Measurements from ENCODE around the gene DCAF8. TPM values are rescaled to one million over a fixed set of nuclear protein-coding genes. Genes with fewer than 3 reads are reported as not detected.

The DCAF8 gene
- total RNA-seq, 2 donors from 2014 or later = 103 to 121 TPM

DNA sequence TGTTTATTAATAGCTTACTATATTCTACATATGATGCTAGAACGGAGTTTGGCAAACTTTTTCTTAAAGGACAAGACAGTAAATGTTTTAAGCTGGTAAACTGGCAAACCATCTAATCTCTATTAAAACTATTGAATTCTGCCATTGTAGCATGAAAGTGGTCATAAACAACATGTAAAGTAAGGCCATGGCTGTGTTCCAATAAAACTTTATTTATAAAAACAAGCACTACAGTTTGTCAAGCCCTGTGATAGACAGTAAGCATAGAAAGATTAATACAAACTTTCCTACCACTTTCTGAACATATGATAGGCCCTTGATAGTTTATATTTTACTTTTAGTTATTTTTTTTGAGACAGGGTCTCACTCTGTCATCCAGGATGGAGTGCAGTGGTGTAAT lies 34.8 kb downstream of the DCAF8 start:
- Histone ChIP-seq H3K4me3 (no peak overlapping the region), H3K27ac (no peak overlapping the region), H3K27me3 (no peaks in the 10 kb centered on the region), H3K9me3 (no peaks in the 10 kb centered on the region), H3K4me1 (peaks cover 0 to 8% of the 10 kb centered on the region in 2 donors), H3K36me3 (peaks cover 98% of the 10 kb centered on the region)
- no peak for DNase-seq (ENCODE audit: low spot score)
- TF ChIP-seq, protein P1, sequence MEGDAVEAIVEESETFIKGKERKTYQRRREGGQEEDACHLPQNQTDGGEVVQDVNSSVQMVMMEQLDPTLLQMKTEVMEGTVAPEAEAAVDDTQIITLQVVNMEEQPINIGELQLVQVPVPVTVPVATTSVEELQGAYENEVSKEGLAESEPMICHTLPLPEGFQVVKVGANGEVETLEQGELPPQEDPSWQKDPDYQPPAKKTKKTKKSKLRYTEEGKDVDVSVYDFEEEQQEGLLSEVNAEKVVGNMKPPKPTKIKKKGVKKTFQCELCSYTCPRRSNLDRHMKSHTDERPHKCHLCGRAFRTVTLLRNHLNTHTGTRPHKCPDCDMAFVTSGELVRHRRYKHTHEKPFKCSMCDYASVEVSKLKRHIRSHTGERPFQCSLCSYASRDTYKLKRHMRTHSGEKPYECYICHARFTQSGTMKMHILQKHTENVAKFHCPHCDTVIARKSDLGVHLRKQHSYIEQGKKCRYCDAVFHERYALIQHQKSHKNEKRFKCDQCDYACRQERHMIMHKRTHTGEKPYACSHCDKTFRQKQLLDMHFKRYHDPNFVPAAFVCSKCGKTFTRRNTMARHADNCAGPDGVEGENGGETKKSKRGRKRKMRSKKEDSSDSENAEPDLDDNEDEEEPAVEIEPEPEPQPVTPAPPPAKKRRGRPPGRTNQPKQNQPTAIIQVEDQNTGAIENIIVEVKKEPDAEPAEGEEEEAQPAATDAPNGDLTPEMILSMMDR (IDR thresholded peaks at IDR 0.05) = no peak

GRCh38 chr1:160227034-160227433 lies 35.3 kb downstream of the DCAF8 start:
- H3K36me3 ChIP-seq = peaks cover 98% of the 10 kb centered on the region
- TF ChIP-seq, protein P1 (IDR thresholded peaks at IDR 0.05) = no peak

GRCh38 chr1:160226623-160227022 lies 35.7 kb downstream of the DCAF8 start:
- no peaks in the 10 kb centered on the region for H3K27me3 ChIP-seq
- TF ChIP-seq, protein P1 (IDR thresholded peaks at IDR 0.05) = no peak
- H3K4me1 ChIP-seq = peaks cover 0 to 8% of the 10 kb centered on the region in 2 donors
- H3K27ac ChIP-seq = no peak overlapping the region
- no peak overlapping the region for H3K4me3 ChIP-seq
- DNase-seq (ENCODE audit: low spot score) = no peak
- no peaks in the 10 kb centered on the region for H3K9me3 ChIP-seq
- peaks cover 97% of the 10 kb centered on the region for H3K36me3 ChIP-seq

More at GRCh38 chr1:160227034-160227433, 35.3 kb downstream of the DCAF8 start:
- no peak for DNase-seq (ENCODE audit: low spot score)
- H3K27ac ChIP-seq = no peak overlapping the region
- H3K27me3 ChIP-seq = no peaks in the 10 kb centered on the region
- H3K4me1 ChIP-seq = peaks cover 0 to 8% of the 10 kb centered on the region in 2 donors
- no peak overlapping the region for H3K4me3 ChIP-seq
- H3K9me3 ChIP-seq = no peaks in the 10 kb centered on the region

GRCh38 chr1:160225345-160225744 lies 37.0 kb downstream of the DCAF8 start:
- Histone ChIP-seq H3K4me3 (no peak overlapping the region), H3K9me3 (no peaks in the 10 kb centered on the region), H3K4me1 (peaks cover 0 to 8% of the 10 kb centered on the region in 2 donors), H3K27me3 (no peaks in the 10 kb centered on the region), H3K27ac (no peak overlapping the region), H3K36me3 (peaks cover 96% of the 10 kb centered on the region)
- no peak for DNase-seq (ENCODE audit: low spot score)
- TF ChIP-seq, protein P1 (IDR thresholded peaks at IDR 0.05) = no peak

- Histone ChIP-seq H3K4me1 (peaks cover 0 to 13% of the 10 kb centered on the region in 2 donors), H3K9me3 (no peaks in the 10 kb centered on the region), H3K4me3 (no peak overlapping the region), H3K36me3 (peaks cover 96% of the 10 kb centered on the region), H3K27me3 (no peaks in the 10 kb centered on the region), H3K27ac (no peak overlapping the region)
- TF ChIP-seq, protein P1 (IDR thresholded peaks at IDR 0.05) = no peak
- DNase-seq (ENCODE audit: low spot score) = no peak
Measured at GRCh38 chr1:160224606-160225005, 37.7 kb downstream of the DCAF8 start.

GRCh38 chr1:160222546-160222945 lies 39.8 kb downstream of the DCAF8 start:
- H3K27ac ChIP-seq = no peak overlapping the region
- peaks cover 90% of the 10 kb centered on the region for H3K36me3 ChIP-seq
- TF ChIP-seq, protein P1 (IDR thresholded peaks at IDR 0.05) = no peak
- H3K4me3 ChIP-seq = no peak overlapping the region
- no peak for DNase-seq (ENCODE audit: low spot score)
- H3K27me3 ChIP-seq = no peaks in the 10 kb centered on the region
- H3K4me1 ChIP-seq = peaks cover 0 to 34% of the 10 kb centered on the region in 2 donors
- no peaks in the 10 kb centered on the region for H3K9me3 ChIP-seq

All from right atrium auricular region (tissue), 2 donors.